GM12878 (cell line): Measurements from ENCODE around the gene ZC3H7B. TPM values are rescaled to one million over a fixed set of nuclear protein-coding genes. Genes with fewer than 3 reads are reported as not detected.

Source experiments
- ATAC-seq: fragments of 200-7000 bp; cut with Tn5 transposase; 3 replicates; pipeline ENCODE4 v1.9.1; 2020; ENCODE audit warnings: mild to moderate bottlenecking, moderate library complexity
- BruUV-seq: library from RNA; stranded (reverse); fragments of 400-500 nt; replicated peaks from 2 replicates; lab custom pipeline; 2021; lab: Mats Ljungman, UMichigan
- CTCF ChIA-PET: fragments of 300-600 bp; sonication (Branson Sonifier 250); formaldehyde crosslinking; extraction: SDS; loops from one replicate; lab custom pipeline; 2021; ENCODE audit warnings: inconsistent platforms; lab: Yijun Ruan, JAX
- POLR2A ChIA-PET: fragments of 350-600 bp; formaldehyde crosslinking; extraction: SDS; loops from one replicate; lab custom pipeline; 2021; ENCODE audit warnings: inconsistent platforms; lab: Charles Lee
- RAD21 ChIA-PET: fragments of 300-600 bp; sonication (Branson Sonifier 250); formaldehyde crosslinking; loops from one replicate; lab custom pipeline; 2023; ENCODE audit warnings: antibody characterized with exemption; ENCODE audit not compliant: unreplicated experiment; lab: Charles Lee
- SMC1A ChIA-PET: fragments of 300-600 bp; sonication (Branson Sonifier 250); formaldehyde crosslinking; loops from one replicate; lab custom pipeline; 2023; ENCODE audit not compliant: unreplicated experiment, uncharacterized antibody; lab: Charles Lee
- DNase-seq: peaks from one replicate; pipeline ENCODE4 v3.0.0-alpha.2; 2011; ENCODE audit warnings: low read depth, low spot score
- FAIRE-seq: peaks from 3 replicates; lab custom pipeline; 2011; peaks lifted over from hg19 to GRCh38; lab: Jason Lieb, UNC
- H2AFZ ChIP-seq: 2 replicates; pipeline ENCODE4 v1.6.0; 2011; ENCODE audit warnings: low read depth, low read length, control low read depth; ENCODE audit not compliant: control insufficient read depth
- H3K27ac ChIP-seq: 2 replicates; pipeline ENCODE4 v1.5.1; 2011; ENCODE audit warnings: control low read depth; ENCODE audit not compliant: control insufficient read depth, insufficient read depth
- H3K27me3 ChIP-seq, 2 experiments: replicated peaks in 1 of 2; 2 replicates each; pipeline versions ENCODE4 v1.6.0 to v1.6.1; 2011; ENCODE audit warnings: low read length in 1 of 2; ENCODE audit not compliant: control insufficient read depth in 2 of 2, insufficient read depth in 2 of 2
- H3K36me3 ChIP-seq, 2 experiments: 2 replicates each; pipeline ENCODE4 v1.5.1; 2011; ENCODE audit warnings: low read length in 1 of 2; ENCODE audit not compliant: control insufficient read depth in 2 of 2, insufficient read depth in 2 of 2
- H3K4me1 ChIP-seq: 2 replicates; pipeline ENCODE4 v1.6.1; 2011; ENCODE audit warnings: mild to moderate bottlenecking, low read length, moderate library complexity, mixed read lengths; ENCODE audit not compliant: control insufficient read depth, insufficient read depth
- H3K4me2 ChIP-seq: 2 replicates; pipeline ENCODE4 v1.6.0; 2011; ENCODE audit warnings: control low read depth; ENCODE audit not compliant: control insufficient read depth, insufficient read depth
- H3K4me3 ChIP-seq: fragments of 200-600 bp; sonication (generic); 2 replicates; pipeline ENCODE4 v1.5.1; 2016
- H3K79me2 ChIP-seq: 2 replicates; pipeline ENCODE4 v1.6.0; 2011; ENCODE audit warnings: low read length; ENCODE audit not compliant: control insufficient read depth, insufficient read depth
- H3K9ac ChIP-seq: 2 replicates; pipeline ENCODE4 v1.8.0; 2011; ENCODE audit warnings: low read length, control low read depth, mixed read lengths; ENCODE audit not compliant: control insufficient read depth, insufficient read depth
- H3K9me3 ChIP-seq: replicated peaks from 3 replicates; pipeline ENCODE4 v1.5.1; 2011; ENCODE audit warnings: mild to moderate bottlenecking, low read length; ENCODE audit not compliant: control insufficient read depth, insufficient read depth
- H4K20me1 ChIP-seq: 2 replicates; pipeline ENCODE4 v1.6.0; 2011; ENCODE audit not compliant: control insufficient read depth, insufficient read depth
- ASH2L ChIP-seq: fragments of 300-600, 200-600 bp; sonication (generic); IDR thresholded peaks from 2 replicates; pipeline ENCODE4 v1.6.1; 2017; ENCODE audit warnings: low read depth, mild to moderate bottlenecking, borderline replicate concordance
- BHLHE40 ChIP-seq, 2 experiments: fragments of 450-650 bp in 1 of 2; IDR thresholded peaks; 2 replicates each; pipeline ENCODE4 v1.6.1; 2011 to 2017; ENCODE audit warnings: low read depth in 2 of 2, borderline replicate concordance in 1 of 2, improper control_type of control experiment in 1 of 2, low read length in 1 of 2, mild to moderate bottlenecking in 1 of 2
- CHD1 ChIP-seq: IDR thresholded peaks from 2 replicates; pipeline ENCODE4 v1.6.1; 2012; ENCODE audit warnings: low read depth, low read length, improper control_type of control experiment
- ETV6 ChIP-seq, 2 experiments: fragments of 450-650 bp in 1 of 2; IDR thresholded peaks in 1 of 2; conservative IDR thresholded peaks in 1 of 2; 2 replicates each; pipeline ENCODE4 v1.6.1; 2014; ENCODE audit warnings: antibody characterized with exemption in 1 of 2, borderline replicate concordance in 1 of 2, low read depth in 1 of 2, mild to moderate bottlenecking in 1 of 2, moderate library complexity in 1 of 2
- HDGF ChIP-seq: fragments of 450-650 bp; IDR thresholded peaks from 2 replicates; pipeline ENCODE4 v1.6.1; 2016; ENCODE audit warnings: antibody characterized with exemption
- LARP7 ChIP-seq: fragments of 450-650 bp; IDR thresholded peaks from 2 replicates; pipeline ENCODE4 v1.6.1; 2017; ENCODE audit warnings: mild to moderate bottlenecking
- PAX5 ChIP-seq: IDR thresholded peaks from 2 replicates; pipeline ENCODE4 v1.6.1; 2011; ENCODE audit warnings: low read depth, low read length, borderline replicate concordance
- POLR2A ChIP-seq: IDR thresholded peaks from 2 replicates; pipeline ENCODE4 v1.6.1; 2011; ENCODE audit warnings: low read depth, mild to moderate bottlenecking, low read length
- POU2F2 ChIP-seq: IDR thresholded peaks from 3 replicates; pipeline ENCODE4 v1.6.1; 2011; ENCODE audit warnings: low read depth, mild to moderate bottlenecking, low read length, borderline replicate concordance
- RUNX3 ChIP-seq: IDR thresholded peaks from 2 replicates; pipeline ENCODE4 v1.6.1; 2012; ENCODE audit warnings: low read length, inconsistent platforms
- SMAD1 ChIP-seq: fragments of 450-650 bp; IDR thresholded peaks from 2 replicates; pipeline ENCODE4 v1.6.1; 2018; ENCODE audit warnings: mild to moderate bottlenecking, low read depth; ENCODE audit not compliant: partially characterized antibody
- TARDBP ChIP-seq: IDR thresholded peaks from 2 replicates; pipeline ENCODE4 v1.6.1; 2016; ENCODE audit warnings: borderline replicate concordance
- TBL1XR1 ChIP-seq: IDR thresholded peaks from 2 replicates; pipeline ENCODE4 v1.6.1; 2012; ENCODE audit warnings: low read depth, low read length, improper control_type of control experiment
- WRNIP1 ChIP-seq: IDR thresholded peaks from 2 replicates; pipeline ENCODE4 v1.6.1; 2011; ENCODE audit warnings: low read depth, low read length, improper control_type of control experiment, borderline replicate concordance
- ZNF217 ChIP-seq: fragments of 450-650 bp; IDR thresholded peaks from 2 replicates; pipeline ENCODE4 v1.6.1; 2017; ENCODE audit warnings: antibody characterized with exemption, mild to moderate bottlenecking
- ZSCAN29 ChIP-seq: fragments of 450-650 bp; IDR thresholded peaks from 2 replicates; pipeline ENCODE4 v1.6.1; 2017; ENCODE audit warnings: mild to moderate bottlenecking, moderate library complexity
- WGBS: methylation state at CpG from one replicate; pipeline ENCODE4 v1.1.6; 2016; ENCODE audit warnings: low lambda C conversion rate; ENCODE audit not compliant: insufficient replicate concordance, insufficient coverage; ENCODE audit errors: missing lambda C conversion rate; 5-methylcytosine and 5-hydroxymethylcytosine counted together
- in situ Hi-C: fragments of 300-500 bp; cut with MboI; formaldehyde crosslinking; loops from 9 replicates; pipeline ENCODE4 v1.14.3; 2018; ENCODE audit warnings: mixed read lengths
- intact Hi-C: fragments of 100-400 bp; cut with micrococcal nuclease; formaldehyde crosslinking; loops from one replicate; pipeline ENCODE4 v1.14.2; 2022; ENCODE audit not compliant: unreplicated experiment
- polyA plus RNA-seq, 11 experiments: library from polyadenylated mRNA; depleted of rRNA in 4 of 11; unstranded in 6 of 11; stranded (reverse) in 5 of 11; fragments of >200 nt; fragmentation: Nextera tagmentation in 4 of 11; fragmentation: Illumina TruSeq in 1 of 11; extraction: Ambion mirVana in 4 of 11; extraction: Trizol in 1 of 11; gene quantifications; 1 replicate in 1 of 11; 2 replicates in 10 of 11; pipeline versions ENCODE4 v1.2.1 to v1.2.3, GENCODE V29; 2011 to 2016; ENCODE audit warnings: inconsistent platforms in 2 of 11, missing spikeins in 2 of 11, low read depth in 1 of 11
- total RNA-seq, 4 experiments: library from RNA; depleted of rRNA in 3 of 4; stranded (reverse); fragments of >200 nt in 3 of 4; fragmentation: Illumina TruSeq in 1 of 4; extraction: Trizol in 1 of 4; gene quantifications; 2 replicates each; pipeline versions ENCODE4 v1.2.1 to v1.2.3, GENCODE V29; 2013 to 2021
- TF ChIP-seq, protein P1 (sequence below): fragments of 450-650 bp; formaldehyde crosslinking; IDR thresholded peaks from 2 replicates; pipeline ENCODE4 v1.5.0; 2022; ENCODE audit warnings: mild to moderate bottlenecking, missing genetic modification characterization
- TF ChIP-seq, protein P2 (sequence below): IDR thresholded peaks from 2 replicates; pipeline ENCODE4 v1.6.1; 2011; ENCODE audit warnings: borderline replicate concordance, low read depth, mild to moderate bottlenecking, moderate library complexity, low read length; ENCODE audit not compliant: insufficient read depth, poor library complexity, severe bottlenecking
- TF ChIP-seq, protein P3 (sequence below): fragments of 450-650 bp; IDR thresholded peaks from 2 replicates; pipeline ENCODE4 v1.6.1; 2017; ENCODE audit warnings: antibody characterized with exemption, mild to moderate bottlenecking, moderate library complexity

The ZC3H7B gene
- total and polyA plus RNA-seq, 10 of the 15 experiments (the other 5 are each of a cell fraction or from before 2014, with no cell fraction given): 0.26 to 52.3 (median 22.4) TPM

DNA sequence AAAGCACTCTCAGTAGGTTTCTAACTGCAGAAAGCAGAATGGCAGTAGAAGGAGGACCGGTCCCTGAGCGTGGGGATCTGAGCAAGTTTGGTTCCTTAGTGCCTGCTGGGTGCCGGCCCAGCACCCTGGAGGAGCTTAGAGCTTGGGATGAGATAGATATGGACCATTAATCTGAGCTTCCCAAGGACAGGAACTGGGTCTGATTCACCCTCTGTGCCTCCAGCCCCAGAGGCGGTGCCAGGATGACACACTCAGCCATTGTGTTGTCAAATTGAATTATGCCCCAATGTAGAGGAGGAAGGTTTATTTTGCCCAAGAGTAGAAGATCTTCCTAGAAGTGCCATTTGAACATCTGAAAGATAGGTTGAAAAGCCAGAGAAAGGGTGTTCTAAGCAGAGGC is 4.3 kb downstream of the ZC3H7B start:
- Histone ChIP-seq H3K4me2 (no peak overlapping the region), H3K4me3 (no peak overlapping the region), H3K36me3 (peaks cover 2 to 6% of the 10 kb centered on the region in 2 experiments), H3K9me3 (no peaks in the 10 kb centered on the region), H3K27me3 (no peaks in the 10 kb centered on the region), H3K4me1 (peaks cover 3% of the 10 kb centered on the region), H3K27ac (no peak overlapping the region), H3K79me2 (peaks cover 70% of the 10 kb centered on the region), H4K20me1 (no peaks in the 10 kb centered on the region), H3K9ac (no peak overlapping the region), H2AFZ (no peak overlapping the region)
- no peak for TF ChIP-seq TARDBP
- TF ChIP-seq POU2F2: no peak
- TF ChIP-seq, protein P1, sequence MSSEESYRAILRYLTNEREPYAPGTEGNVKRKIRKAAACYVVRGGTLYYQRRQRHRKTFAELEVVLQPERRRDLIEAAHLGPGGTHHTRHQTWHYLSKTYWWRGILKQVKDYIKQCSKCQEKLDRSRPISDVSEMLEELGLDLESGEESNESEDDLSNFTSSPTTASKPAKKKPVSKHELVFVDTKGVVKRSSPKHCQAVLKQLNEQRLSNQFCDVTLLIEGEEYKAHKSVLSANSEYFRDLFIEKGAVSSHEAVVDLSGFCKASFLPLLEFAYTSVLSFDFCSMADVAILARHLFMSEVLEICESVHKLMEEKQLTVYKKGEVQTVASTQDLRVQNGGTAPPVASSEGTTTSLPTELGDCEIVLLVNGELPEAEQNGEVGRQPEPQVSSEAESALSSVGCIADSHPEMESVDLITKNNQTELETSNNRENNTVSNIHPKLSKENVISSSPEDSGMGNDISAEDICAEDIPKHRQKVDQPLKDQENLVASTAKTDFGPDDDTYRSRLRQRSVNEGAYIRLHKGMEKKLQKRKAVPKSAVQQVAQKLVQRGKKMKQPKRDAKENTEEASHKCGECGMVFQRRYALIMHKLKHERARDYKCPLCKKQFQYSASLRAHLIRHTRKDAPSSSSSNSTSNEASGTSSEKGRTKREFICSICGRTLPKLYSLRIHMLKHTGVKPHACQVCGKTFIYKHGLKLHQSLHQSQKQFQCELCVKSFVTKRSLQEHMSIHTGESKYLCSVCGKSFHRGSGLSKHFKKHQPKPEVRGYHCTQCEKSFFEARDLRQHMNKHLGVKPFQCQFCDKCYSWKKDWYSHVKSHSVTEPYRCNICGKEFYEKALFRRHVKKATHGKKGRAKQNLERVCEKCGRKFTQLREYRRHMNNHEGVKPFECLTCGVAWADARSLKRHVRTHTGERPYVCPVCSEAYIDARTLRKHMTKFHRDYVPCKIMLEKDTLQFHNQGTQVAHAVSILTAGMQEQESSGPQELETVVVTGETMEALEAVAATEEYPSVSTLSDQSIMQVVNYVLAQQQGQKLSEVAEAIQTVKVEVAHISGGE (CRISPR knock-in tag): no peak
- TF ChIP-seq CHD1: no peak
- TF ChIP-seq ZNF217: no peak
- no peak for TF ChIP-seq PAX5
- TF ChIP-seq ASH2L: no peak
- TF ChIP-seq POLR2A: no peak
- TF ChIP-seq ZSCAN29: no peak
- TF ChIP-seq LARP7: no peak
- no peak for TF ChIP-seq WRNIP1
- TF ChIP-seq, protein P2, sequence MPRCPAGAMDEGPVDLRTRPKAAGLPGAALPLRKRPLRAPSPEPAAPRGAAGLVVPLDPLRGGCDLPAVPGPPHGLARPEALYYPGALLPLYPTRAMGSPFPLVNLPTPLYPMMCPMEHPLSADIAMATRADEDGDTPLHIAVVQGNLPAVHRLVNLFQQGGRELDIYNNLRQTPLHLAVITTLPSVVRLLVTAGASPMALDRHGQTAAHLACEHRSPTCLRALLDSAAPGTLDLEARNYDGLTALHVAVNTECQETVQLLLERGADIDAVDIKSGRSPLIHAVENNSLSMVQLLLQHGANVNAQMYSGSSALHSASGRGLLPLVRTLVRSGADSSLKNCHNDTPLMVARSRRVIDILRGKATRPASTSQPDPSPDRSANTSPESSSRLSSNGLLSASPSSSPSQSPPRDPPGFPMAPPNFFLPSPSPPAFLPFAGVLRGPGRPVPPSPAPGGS: no peak
- TF ChIP-seq TBL1XR1: no peak
- no peak for TF ChIP-seq ETV6 (conservative IDR thresholded peaks at IDR 0.05 in 1 of 2, IDR thresholded peaks at IDR 0.05 in 1 of 2; ENCODE audit: borderline replicate concordance in 1 of 2, low read depth in 1 of 2)
- no peak for TF ChIP-seq RUNX3
- TF ChIP-seq, protein P3, sequence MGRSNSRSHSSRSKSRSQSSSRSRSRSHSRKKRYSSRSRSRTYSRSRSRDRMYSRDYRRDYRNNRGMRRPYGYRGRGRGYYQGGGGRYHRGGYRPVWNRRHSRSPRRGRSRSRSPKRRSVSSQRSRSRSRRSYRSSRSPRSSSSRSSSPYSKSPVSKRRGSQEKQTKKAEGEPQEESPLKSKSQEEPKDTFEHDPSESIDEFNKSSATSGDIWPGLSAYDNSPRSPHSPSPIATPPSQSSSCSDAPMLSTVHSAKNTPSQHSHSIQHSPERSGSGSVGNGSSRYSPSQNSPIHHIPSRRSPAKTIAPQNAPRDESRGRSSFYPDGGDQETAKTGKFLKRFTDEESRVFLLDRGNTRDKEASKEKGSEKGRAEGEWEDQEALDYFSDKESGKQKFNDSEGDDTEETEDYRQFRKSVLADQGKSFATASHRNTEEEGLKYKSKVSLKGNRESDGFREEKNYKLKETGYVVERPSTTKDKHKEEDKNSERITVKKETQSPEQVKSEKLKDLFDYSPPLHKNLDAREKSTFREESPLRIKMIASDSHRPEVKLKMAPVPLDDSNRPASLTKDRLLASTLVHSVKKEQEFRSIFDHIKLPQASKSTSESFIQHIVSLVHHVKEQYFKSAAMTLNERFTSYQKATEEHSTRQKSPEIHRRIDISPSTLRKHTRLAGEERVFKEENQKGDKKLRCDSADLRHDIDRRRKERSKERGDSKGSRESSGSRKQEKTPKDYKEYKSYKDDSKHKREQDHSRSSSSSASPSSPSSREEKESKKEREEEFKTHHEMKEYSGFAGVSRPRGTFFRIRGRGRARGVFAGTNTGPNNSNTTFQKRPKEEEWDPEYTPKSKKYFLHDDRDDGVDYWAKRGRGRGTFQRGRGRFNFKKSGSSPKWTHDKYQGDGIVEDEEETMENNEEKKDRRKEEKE: no peak
- no peak for TF ChIP-seq HDGF
- no peak for TF ChIP-seq BHLHE40 (IDR thresholded peaks at IDR 0.05; ENCODE audit: borderline replicate concordance in 1 of 2, low read depth in 2 of 2, low read length in 1 of 2)
- no peak for TF ChIP-seq SMAD1
- FAIRE-seq: no peak
- in situ Hi-C loops: no loop called here
- ChIA-PET RAD21 (no interaction called here), SMC1A (no interaction called here), CTCF (no interaction called here), POLR2A (interaction anchor here (0.6 to 1.1 kb wide), 3 partner anchors 24 to 494 kb away, joined by 3 to 4 read pairs (median 3); no protein-coding TSS in a partner anchor)
- no peak for DNase-seq
- BruUV-seq: no TSS peak
- intact Hi-C loops: no loop called here
- ATAC-seq: no peak
- 100% methylated on average over 4 of the region's 4 CpGs for WGBS
